A549 treated with AZD2906 at 1 μM for 4 hours (cell line): ENCODE data around the gene LUZP1. TPM values are rescaled to one million over a fixed set of nuclear protein-coding genes. Genes with fewer than 3 reads are reported as not detected.

Experiments used
- total RNA-seq: library from RNA; stranded (reverse); fragments of 200-300 nt; extraction: Qiagen RNA extraction; gene quantifications from 5 replicates; pipeline ENCODE4 v1.2.3, GENCODE V29; 2022

LUZP1 gene
- total RNA-seq = 17.4 to 26.1 TPM (median 18.8 TPM) in 5 replicates

GRCh38 chr1:23168445-23169194 lies at the start of gene LUZP1:
Gene LUZP1, minus strand, starts transcription at chr1:23168856.

GRCh38 chr1:23217421-23218115 lies 48.9 kb upstream of the LUZP1 start, which contains the start of gene HTR1D:
Gene HTR1D, minus strand, starts transcription at chr1:23217502. Its CDS starts 23,283 bp downstream, at chr1:23194219.

Other genes starting within 250 kb of the LUZP1 start
- gene LACTBL1, start 196.0 kb downstream of the LUZP1 start, total RNA-seq = not detected in 5 replicates
- gene TEX46, start 153.0 kb downstream of the LUZP1 start, total RNA-seq = not detected in 5 replicates
- 85.4 to 102 TPM (median 92.6 TPM) in 5 replicates for gene KDM1A, start 149.4 kb downstream of the LUZP1 start, total RNA-seq
- gene HTR1D, start 48.6 kb upstream of the LUZP1 start, total RNA-seq = 11.3 to 13.1 TPM (median 12.0 TPM) in 5 replicates
- 145 to 210 TPM (median 158 TPM) in 5 replicates for gene HNRNPR, start 175.4 kb upstream of the LUZP1 start, total RNA-seq
- 4.8 to 5.9 TPM (median 5.0 TPM) in 5 replicates for gene ZNF436, start 201.0 kb upstream of the LUZP1 start, total RNA-seq